Inflammatory macrophage (primary cell): ENCODE data around the gene RNF41.
A peak's percentile ranks its signal among the peaks of the same experiment; 100 is the strongest.
"Not testable (repeated sequence)": the region's sequence is repeated elsewhere in the genome, so short reads cannot be mapped to it uniquely, and the experiment has no call there.

Source experiments
- DNase-seq, 2 donors: peaks; one replicate each; pipeline ENCODE4 v3.0.0-alpha.2; 2020 to 2022
- total RNA-seq, 18 experiments: gene quantifications; one replicate each; lab custom pipeline; 2026; ENCODE audit warnings: mixed read lengths in 6 of 18, inconsistent platforms in 2 of 18; lab: John Stamatoyannopoulos, UW

The RNF41 gene
- 29.5 to 88.5 (median 51.1) reads per million in 18 experiments for total RNA-seq

DNA sequence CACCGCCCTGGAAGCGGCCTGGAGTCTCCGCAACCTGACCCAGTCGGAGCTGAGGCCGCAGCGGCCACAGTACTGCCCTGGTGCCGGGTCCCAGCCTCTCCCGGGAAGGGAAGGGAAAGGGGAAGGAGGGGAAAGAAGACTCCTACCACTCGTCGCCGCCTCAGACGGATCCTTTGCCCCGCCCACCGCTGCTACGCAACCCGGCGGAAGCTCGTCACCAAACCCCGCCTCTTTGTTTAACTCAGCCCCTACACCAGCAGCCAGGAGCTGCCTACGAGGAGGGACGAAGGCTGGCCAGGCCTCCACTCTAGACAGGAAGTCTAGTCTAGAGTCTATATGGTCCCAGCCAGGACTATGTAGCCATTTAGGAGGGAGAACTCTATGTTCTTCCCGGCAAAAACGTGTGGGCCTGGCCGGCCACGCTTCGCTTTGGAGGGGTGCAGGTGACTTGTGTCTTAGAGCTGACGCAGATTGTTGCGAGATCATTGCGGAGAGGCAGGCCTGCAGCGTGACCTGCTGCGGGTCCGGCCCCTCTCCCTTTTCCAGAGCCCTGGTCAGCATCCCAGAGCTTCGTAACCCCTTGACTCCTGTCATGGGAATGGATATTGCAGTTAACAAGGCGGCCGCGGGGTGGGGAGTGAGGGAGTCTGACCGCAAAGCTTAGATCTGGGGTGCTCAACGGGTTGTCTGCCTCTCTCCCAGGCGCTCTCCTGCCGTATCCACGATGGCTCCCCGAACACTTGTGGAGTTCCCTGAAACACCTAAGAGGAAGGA is at the start of gene RNF41:
TSS of gene RNF41 (minus strand) at position 166 of the 774 bp plus-strand sequence. CDS start 7,875 bp downstream, outside the sequence.
- DNase-seq: peak; percentile 97

DNA sequence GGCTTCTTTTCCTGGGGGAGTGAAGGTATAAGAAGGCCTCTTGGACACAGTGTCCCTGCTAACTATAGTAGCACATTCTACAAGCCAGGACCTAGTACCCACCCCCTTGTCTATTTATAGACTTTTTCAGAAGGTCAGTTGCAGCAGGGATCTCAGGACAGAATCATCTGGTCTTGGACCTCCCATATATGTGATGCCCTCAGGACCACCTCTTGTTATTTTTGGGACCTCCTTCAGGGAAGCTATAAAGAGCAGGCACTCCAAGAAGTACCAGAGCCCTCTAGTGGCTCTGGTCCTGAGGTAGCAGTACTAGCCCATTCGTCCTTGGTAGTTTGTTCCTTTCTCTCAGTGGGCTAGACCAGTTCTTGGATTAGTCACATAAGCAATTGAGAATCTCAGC is 49.3 kb upstream of the RNF41 start:
- DNase-seq: no peak

DNA sequence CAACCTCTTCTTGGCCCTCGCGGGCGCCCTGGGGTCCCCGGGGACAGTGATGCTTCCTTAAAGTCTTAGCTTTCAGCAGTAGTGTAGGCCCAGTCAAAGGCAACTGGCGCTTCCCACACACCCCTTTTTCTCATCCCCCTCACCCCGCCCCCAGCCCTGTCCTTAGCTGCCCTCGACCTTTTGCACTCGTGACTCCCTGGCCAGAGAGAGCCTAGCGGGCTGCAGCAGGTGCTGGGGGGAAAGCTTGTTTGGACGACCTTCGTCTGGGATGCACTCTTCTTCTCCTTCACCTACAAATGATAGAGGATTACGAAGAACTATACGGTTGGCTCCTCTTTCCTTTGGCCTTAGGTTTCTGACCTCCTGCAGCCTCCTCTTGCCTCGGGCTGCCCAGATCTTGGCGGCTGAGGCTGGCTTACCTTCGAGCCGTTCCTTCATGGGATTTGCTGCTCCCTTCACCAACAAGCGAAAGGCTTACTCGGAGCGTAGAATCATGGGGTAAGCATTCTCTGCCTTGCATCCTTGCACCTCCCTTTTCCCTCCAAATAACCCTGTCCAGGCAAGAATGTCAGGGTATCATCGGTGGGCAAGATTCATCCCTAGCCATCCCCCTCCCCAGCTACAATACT is 45.8 kb upstream of the RNF41 start:
- DNase-seq: no peak

DNA sequence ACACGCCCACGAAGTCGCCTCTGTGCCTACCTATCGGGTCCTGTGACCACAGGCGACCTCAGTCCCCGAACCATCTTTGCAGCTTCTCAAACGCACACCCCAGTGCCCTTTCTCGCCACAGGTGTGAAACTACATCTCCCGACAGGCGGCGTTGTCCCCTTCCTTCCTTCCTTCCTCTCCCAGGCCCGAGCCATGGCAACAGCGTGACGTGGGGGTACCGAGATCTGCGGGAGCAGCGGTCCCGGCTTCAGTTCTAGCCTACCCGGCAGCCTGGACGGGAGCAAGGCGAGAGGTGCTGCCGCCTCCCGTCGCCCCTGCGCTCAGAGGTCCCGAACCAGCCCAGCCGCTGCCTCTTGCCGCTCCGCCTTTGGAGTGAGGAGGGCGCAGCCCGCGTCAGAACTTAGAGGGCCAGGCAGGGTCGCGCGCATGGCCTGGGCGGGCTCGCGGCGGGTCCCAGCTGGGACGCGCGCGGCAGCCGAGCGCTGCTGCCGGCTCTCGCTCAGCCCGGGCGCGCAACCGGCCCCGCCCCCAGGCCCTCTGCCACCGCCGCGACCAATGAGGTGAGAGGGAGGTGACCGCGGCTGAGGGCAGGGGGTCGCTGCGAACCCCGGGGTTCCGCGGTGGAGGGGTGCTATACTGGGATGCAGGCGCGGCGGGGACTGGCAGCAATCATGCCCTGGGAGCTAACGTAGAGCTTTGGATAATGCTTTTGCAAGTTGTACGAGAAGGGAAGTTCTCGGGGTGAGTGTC is 45.1 kb upstream of the RNF41 start, which contains the start of gene COQ10A:
TSS of gene COQ10A (plus strand) at position 250 of the 750 bp plus-strand sequence. CDS start at position 427, 177 bp downstream.
- DNase-seq: peak; percentile 68 to 74

DNA sequence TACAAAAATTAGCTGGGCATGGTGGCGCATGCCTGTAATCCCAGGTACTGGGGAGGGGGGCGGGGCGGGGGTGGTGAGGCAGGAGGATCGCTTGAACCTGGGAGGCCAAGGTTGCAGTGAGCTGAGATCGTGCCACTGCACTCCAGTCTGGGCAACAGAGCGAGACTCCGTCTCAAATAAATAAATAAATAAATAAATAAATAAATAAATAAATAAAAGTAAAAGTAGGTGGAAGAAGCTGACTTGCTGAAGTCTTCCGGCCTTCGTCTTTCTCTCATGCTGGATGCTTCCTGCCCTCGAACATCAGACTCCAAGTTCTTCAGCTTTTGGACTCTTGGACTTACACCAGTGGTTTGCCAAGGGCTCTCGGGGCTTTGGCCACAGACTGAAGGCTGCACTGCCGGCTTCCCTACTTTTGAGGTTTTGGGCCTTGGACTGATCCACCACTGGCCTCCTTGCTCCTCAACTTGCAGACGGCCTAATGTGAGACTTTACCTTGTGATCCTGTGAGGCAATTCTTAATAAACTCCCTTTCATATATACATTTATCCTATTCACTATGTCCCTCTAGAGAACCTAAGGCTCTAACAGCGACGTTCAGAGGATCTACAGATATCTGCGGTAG is 44.5 kb upstream of the RNF41 start:
- not testable (repeated sequence) for DNase-seq

DNA sequence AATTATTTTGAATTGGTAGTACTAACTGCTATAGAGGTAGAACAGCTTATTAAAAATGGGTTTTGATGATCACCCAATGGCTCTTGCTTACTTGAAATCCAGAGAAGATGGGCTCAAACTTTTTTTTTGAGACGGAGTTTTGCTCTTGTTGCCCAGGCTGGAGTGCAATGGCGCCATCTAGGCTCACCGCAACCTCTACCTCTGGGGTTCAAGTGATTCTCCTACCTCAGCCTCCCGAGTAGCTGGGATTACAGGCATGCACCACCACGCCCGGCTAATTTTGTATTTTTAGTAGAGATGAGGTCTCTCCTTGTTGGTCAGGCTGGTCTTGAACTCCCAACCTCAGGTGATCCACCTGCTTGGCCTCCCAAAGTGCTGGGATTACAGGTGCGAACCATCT is 41.2 kb upstream of the RNF41 start:
- DNase-seq: not testable (repeated sequence)

DNA sequence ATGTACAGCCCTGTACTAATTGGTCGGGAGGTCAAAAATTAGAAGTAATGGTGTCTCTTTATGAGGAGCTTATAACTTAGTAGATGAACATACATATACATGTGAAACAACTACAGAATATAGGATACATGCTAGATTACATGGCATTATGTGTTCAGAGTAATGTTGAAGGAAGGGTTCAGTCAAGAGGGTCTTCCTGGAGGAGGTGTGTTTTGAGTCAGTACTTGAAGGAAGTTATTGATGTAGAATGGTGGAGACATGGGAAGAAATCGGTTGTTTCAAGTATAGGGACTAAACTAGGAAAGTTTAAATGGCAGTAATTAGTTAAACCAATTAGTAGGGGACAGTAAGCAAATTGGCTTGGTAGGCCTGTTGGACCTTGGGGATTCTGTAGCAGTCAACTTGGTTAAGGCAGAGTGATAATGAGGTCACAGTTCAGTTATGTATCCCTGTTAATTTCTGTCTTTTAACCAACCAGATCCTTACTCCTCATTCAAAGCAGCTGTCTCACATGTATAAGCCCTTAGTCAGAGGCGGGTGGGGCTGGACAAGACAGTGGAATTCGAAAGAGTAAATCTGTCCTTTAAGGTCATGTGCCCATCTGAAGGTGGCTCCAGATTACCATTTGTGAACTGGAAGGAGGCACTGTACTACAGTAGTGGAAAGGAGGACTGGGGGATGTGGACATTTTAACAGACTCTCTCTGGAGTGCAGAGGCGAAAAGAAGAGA is 39.9 kb upstream of the RNF41 start:
- DNase-seq: no peak

DNA sequence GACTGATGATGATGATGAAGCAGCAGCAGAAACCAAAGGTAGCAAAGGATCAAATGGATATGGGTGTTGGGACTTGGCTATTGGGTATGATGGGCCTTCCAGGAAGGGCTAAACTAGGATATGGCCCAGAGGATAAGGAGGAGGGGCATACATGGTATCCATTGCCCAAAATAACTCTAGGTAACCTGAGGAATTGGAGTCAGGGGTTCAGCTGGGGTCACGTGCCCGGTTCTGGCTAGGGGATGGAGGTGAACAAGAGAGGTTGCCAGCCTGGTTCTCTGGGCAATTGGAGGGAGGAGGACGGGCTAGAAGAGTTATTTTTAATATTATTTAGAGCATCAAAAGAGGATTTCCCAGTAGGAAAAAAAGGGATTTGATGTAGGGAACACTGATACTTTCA is 39.2 kb upstream of the RNF41 start:
- no peak for DNase-seq

DNA sequence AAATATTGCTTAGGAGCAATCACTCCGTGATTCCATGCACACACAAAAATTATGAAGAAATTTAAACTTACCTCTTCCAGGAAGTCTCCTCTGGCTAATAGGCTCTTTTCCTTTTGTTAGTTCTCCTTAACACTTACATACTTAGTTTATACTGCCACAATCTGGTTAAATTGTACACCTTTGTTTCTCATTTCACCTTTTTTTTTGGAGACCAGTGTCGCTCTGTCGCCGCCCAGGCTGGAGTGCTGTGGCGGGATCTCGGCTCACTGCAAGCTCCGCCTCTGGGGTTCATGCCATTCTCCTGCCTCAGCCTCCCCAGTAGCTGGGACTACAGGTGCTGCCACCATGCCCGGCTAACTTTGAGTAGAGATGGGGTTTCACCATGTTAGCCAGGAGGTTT is 38.7 kb upstream of the RNF41 start:
- no peak for DNase-seq

DNA sequence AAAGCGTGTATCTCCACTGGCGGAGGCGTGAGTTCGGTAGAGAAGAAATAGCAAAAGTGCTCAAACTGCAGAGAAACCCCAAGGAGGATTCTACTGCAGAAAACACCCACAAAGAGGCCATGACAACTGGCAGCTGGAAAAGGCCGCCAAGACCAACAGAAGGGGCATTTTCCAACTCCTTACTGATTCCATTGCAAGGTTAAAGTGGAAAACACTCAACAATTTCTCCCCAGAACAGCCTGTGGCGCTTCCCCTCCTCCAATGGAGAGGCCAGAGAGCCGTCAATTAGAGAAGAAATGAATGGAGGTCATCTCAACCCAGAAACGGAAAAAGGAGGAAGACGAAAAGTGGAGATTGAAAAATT is 37.1 kb upstream of the RNF41 start:
- DNase-seq: no peak

DNA sequence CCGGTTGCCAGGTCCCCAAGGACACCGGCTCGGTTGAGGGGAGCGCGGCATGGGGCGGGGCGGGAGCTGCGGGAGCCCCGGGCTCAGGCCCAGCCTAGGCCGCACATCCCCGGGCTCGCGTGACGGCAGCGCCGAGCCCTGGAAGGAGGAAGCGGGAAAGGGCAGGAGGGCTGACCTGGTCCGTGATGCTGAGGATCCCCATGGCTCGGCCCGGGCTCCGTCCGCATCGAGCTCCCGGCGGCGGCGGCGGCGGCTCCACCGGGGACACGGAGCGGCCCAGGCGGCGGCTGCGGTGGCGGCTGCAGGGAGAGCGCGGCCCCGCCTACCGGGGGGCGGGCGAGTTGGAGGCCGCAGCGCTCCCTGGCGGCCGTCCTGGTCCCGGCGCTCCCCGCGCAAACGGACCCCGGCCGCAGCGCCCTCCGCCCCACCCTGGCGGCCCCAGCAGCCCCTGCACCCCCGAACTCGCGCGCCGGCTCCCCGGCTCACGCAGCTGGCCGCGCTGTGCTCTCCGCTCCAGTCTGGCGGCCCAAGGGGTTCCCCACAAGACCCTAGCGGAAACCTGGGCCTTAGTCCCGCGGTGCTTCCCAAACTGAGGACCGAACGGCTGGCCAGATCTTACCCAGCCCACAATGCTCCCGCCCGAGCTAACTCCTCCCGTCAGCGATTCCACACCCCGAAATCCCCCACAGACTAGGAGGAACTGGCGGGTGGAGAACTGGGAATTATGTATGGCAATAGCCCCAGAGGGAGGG is 36.5 kb upstream of the RNF41 start, which contains the start of gene ANKRD52:
TSS of gene ANKRD52 (minus strand) at position 317 of the 752 bp plus-strand sequence. CDS start at position 202, 115 bp downstream.
- peak; percentile 70 to 78 for DNase-seq

DNA sequence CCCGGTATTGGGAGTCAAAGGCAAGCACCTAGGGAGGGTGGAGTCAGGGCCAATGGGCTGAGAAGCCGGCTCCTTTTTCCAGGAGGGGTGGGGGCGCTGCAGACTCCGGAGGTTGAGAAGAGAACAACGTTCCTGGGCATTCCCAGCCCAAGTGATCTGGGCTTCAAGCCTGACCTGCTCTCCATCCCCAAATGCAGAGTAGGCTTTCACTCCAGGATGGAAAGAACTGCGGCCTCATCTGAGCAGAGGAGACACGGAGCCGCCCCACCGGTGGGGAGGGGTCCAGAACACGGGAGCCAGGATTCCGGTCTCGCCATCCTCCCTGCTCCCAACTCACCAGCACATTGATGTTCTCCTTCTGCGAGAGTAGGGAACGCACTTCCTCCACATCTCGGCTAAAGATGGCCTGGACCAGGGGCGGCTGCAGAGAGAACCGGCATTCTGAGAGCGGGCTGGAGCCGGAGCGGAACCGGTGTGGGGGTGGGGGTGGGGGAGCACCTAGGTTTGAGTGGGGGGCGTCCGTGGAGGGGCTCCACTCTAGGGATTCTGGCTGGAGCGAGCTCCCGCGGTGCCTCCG is 35.9 kb upstream of the RNF41 start:
- DNase-seq: peak in 1 of 2 donors; percentile 9

DNA sequence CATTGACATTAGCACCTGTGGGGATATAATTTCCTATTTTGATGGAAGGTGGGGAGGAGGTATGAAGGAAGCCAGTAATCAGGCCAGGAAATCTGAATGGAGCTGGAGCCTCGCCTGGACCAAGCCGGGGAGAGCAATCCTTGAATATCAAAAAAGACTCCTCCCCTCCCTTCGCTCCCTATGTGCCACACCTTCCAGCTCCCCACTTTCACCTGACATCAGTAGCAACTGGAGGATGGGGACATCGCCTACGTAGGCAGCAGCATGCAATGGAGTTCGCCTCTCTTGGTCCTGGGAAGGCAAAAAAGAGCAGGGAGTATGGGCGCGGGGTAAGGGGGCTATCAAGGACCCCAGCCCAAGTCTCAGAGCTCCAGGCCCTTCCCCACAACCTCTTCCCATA is 35.3 kb upstream of the RNF41 start:
- no peak for DNase-seq

DNA sequence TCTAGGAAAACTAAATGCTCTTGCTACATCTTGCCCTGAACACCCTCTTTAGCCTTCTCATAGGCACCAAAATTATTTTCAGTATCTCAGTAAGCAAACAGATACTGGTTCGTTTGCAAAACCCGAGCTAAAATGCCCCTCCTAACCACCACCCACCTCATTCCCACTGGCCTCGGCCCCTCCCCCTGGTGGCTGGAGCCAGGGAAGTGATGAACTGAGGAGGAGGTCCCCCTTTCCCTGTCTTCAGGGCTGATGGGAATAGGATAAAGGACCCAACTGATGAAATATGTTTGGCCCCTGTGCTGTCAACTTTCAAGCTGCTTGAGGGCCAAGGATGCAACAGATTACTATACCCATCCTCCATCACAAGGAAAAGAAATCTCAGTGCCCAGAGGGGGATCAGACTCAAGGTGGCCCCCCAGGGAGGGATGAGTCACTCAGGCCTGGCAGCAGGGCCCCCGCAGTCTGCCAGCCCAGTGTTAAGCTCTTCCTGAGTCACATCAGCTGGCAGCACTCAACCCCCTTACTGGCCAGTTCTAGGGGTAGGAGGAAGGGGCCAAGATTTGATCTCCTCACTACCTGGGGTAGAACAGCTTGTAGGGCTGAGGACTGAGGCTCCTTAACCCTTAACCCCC is 34.7 kb upstream of the RNF41 start:
- no peak for DNase-seq

DNA sequence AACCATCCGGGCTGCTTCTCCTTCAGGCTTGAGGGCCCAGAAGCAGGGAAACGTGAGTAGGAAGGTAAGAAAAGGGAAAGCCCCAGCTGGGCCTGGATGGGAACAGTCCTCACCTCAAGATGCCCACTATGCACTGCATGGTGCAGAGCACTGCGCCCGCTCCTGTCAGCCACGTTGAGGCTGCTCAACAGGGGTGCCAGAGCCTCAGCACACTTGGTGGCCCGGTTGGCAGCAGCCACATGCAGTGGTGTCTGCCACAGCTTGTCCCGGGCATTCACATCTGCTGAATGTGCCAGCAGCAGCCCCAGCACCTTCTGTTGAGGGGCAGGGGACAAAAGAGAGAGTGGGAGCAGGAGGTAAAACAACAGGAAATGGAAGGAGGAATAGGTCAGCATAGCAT is 33.9 kb upstream of the RNF41 start:
- no peak for DNase-seq

DNA sequence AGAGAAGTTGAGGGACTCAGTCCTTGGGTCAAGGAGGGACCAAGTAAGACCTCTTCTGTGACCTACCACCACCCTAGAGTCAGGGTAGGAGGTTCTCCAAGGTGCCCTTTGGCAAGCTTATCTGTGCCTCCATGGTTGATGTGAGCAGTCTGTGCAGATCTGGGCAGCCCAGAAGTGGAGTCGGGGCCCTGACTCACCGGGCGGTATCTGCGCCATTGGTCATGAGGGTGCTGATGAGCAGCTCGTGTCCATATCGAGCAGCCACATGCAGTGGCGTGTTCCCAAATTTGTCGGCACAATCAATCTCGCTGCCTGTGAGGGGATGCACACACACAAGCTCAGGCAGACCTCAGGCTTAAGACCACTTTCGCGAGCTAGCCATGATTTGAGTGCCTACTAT is 31.4 kb upstream of the RNF41 start:
- DNase-seq: no peak

DNA sequence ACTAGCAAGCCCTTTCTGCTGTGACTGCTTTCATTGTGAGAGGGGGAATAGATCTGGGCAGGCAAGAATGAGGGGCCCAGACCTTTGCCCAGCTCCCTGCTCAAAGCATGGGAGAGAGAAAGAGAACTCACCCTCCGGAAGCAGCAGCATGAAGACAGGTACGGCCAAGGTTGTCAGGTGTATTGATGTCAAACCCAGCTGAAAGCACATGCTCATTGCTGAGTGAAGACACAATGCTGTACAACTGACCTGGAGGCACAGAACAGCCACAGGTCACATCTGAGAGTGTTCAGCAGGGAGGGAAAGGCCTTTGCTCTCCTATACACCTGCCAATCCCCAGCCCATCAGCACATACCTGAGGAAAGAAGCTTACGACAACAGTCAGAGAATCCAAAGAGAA is 30.9 kb upstream of the RNF41 start:
- DNase-seq: no peak

DNA sequence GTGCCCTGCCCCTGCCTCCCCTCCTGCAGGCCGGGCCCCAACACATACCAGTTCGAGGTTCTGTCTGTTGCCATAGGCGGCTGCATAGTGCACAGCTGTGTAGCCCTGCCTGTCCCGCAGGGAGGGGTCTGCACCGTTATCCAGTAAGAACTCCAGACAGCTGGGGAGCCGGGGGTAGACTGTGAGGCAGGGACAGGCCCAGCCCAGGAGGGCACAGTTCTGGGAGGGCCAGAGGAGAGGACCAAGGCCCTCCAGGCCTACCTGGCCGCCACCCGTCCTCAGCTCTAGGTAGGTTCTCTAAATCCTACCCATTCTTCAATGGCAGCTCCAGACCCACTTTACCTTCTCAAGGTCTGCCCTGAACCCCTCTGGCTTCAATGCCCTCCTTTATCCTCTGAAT is 27.0 kb upstream of the RNF41 start:
- DNase-seq: no peak

DNA sequence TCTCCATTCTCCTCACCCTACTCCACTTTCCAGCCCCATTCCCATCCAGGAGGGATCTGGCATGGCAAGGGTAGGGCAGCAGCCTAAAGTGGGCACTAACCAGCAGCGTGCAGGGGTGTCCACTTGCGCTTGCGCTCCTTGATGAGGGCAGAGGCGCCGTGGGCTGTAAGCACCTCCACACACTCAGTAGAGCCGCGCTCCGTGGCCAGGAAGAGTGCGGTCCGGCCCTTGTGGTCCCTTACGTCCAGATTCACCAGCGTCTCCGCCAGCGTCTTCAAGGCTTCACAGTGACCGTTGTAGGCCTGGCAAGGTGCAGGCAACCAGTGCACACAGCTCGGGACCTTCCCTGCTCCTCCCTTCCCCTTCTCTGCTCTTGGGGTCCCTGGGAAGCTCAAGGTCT is 26.2 kb upstream of the RNF41 start:
- DNase-seq: no peak

DNA sequence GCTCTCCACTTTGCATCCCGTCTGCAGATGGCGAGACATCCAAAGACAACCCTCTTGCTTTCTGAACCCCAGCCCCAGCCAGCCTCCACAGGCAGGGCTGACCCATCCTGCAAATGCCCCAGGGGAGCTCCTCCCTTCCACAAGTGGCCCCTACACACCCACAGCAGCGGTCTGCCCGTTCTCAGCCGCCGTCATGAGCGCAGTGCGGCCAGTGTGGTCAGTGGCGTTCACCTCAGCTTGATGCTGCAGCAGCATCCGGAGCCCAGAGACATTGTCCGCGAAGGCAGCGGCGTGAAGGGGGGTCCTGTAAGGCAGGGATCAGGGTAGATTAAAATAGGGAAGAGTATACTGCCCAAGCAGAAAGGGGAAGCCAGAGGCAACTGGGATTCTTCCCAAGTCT is 22.8 kb upstream of the RNF41 start:
- DNase-seq: no peak
